HG02970 (cell line): ENCODE results near the gene RTL5.

Experiments
- ATAC-seq: cut with Tn5 transposase; IDR thresholded peaks from one replicate; pipeline ENCODE4 v1.9.1; 2021; ENCODE audit warnings: mild to moderate bottlenecking, moderate library complexity, moderate number of reproducible peaks; ENCODE audit not compliant: unreplicated experiment, low FRiP score

The RTL5 gene

GRCh38 chrX:72110051-72110875 is 21.5 kb downstream of the RTL5 start:
- no peak for ATAC-seq

GRCh38 chrX:72108666-72109065 is 23.0 kb downstream of the RTL5 start:
- ATAC-seq = no peak

DNA sequence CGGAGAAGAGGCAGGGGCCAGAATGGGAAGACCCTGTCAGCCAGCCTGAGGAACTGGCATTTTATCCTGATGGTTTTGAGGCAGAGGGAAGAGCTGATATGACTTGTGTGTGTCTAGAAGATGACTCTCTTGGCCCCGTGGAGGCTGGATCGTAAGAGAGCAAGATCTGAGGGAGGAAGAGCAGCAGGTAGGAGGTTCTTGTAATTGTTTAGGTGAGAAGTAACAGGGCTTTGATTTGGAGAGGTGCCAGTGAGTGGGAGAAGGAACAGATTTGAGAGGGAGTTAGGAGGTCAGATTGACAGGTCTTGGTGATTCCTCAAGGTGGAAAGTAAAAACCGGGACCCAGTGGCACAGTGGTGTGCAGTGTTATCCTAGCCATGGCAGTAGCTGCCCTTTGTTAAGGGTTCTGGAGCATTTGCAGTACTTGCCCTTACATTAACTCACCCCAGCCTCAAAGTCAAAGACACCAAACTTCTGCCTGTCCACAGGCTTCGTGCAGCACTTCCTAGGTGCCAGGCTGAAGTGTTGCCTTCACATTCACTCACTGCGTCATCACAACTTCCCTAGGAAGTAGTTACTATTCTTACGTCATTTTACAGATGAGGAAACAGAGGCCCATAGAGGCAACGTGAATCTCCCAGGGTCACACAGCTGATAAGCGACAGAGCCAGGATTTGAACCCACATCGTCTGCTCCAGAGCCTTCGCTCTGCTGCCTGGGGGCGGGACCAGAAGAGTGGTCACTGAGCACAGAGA is 23.7 kb downstream of the RTL5 start:
- no peak for ATAC-seq

- ATAC-seq = no peak
Observed at GRCh38 chrX:72107320-72107719, 24.4 kb downstream of the RTL5 start.

GRCh38 chrX:72105436-72105835 is 26.3 kb downstream of the RTL5 start:
- peak; percentile 53 for ATAC-seq

- no peak for ATAC-seq
Observed at GRCh38 chrX:72102760-72103159, 29.0 kb downstream of the RTL5 start.

- ATAC-seq = no peak
Observed at GRCh38 chrX:72102126-72102525, 29.6 kb downstream of the RTL5 start.

- ATAC-seq = no peak
Observed at GRCh38 chrX:72101597-72102037, 30.1 kb downstream of the RTL5 start.

- ATAC-seq = no peak
Observed at GRCh38 chrX:72100824-72101351, 30.8 kb downstream of the RTL5 start.

GRCh38 chrX:72100051-72100755 is 31.5 kb downstream of the RTL5 start:
- no peak for ATAC-seq

- ATAC-seq = no peak
Observed at GRCh38 chrX:72097098-72097497, 34.6 kb downstream of the RTL5 start.

GRCh38 chrX:72095370-72095769 is 36.3 kb downstream of the RTL5 start:
- ATAC-seq = no peak

DNA sequence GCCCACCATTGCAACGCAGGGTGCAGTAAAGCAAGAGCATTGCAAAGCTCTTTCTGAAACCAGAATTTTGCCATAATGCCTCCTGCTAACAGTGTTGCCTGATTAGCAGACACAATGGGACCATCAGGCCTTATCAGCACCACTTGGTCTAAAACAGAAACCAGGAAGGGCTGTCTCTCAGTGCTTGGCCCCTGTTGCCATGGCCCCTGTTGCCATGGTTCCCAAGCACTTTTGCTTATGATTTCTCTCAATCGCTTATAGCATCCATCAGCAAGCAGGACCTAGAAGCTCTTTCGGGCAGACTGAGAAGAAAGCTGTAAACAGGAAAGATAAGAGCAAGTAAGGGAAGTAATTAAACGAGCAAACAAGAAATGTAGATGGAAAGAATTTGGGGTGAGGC is 36.8 kb downstream of the RTL5 start:
- no peak for ATAC-seq

- no peak for ATAC-seq
Observed at GRCh38 chrX:72089254-72089653, 42.5 kb downstream of the RTL5 start.

DNA sequence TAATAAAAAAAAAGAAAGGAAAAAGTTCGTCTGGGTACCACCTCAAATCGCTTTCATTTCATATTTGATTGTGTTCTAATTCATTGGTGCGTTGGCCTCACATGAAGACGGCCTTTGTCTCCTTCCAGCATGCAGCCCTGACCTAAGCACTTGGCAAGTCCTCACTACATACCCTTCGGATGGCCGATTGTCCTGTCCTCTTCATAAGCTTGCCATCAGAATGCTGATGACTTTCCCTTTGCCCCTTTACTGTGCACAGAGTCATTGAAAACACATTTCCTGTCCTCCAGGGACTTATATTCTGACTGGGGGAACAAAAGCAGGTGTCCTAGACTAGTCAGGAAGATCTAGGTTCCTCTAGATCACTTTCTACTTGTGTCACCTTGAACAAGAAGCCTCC is 43.0 kb downstream of the RTL5 start:
- no peak for ATAC-seq

DNA sequence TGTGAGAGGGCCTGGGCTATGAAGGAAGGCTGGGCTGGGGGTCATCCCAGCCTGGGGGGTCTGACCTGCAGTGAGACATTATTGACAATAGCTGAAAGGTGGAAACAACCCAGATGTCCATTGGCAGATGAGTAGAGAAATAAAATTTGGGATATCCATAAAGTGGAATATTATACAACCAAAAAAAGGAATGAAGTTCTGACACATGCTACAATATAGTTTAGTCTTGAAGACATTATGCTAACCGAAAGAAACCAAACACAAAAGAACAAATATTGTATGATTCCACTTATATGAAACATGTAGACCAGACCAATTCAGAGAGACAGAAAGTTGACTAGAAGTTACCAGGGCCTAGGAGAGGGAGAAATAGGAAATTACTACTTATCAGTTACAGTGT is 44.7 kb downstream of the RTL5 start:
- ATAC-seq = no peak

DNA sequence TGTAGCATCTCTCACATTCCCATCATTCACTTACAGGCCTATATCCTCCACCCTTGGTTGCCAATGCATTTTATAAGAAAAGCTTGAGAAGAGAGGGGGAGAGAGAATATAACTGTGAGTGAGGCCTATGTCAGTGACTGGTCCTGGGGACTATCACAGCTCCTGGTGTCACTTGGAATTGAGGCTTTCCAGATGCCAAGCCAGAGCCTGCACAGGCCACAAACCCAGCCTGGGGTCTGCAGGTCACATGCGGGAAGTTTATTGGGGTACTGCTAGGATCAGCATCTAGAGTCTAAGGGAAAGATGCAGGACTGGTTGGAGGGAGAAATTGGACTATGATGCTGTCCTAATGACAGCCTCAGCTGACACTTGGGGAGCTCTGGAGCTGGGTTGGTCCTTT is 47.6 kb downstream of the RTL5 start:
- ATAC-seq = no peak

- no peak for ATAC-seq
Observed at GRCh38 chrX:72083291-72083690, 48.4 kb downstream of the RTL5 start.

DNA sequence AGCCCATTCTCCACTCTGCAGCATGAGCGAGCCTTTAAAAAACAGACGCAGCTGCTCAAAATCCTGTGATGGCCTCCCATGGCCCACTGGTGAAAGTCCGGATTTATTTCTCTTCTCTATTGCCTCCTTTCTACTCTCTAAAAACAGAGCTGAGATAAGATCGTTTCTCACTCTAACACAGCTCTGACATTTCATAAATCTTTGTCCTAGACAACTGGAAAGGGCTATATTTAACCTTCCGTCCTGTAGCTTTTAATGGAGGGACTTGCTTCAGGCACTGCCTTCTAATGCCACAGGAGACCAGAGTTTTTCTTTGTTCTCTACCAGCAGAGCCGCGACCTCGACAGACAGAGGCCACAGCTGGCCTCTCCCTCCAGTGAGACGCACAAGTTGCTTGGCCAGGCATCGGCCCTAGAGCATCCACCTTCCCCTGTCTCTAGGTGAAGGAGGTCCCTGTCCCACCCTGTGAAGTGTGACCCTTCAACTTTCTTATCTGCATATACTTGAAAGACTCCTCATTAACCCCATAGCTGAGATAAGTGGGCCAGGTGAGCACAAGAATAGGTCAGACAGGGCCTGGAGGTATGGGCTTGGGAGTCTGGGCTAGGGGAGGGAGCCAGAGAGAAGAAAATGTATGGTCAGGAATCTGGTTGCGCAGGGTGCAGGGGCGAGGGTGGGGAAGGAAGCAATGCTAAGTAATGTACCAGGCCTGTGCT is 50.0 kb downstream of the RTL5 start:
- ATAC-seq = no peak

- ATAC-seq = no peak
Observed at GRCh38 chrX:72080800-72081199, 50.9 kb downstream of the RTL5 start.
